Liver (tissue), 3 donors: ENCODE data around the gene DYNC2LI1.

Experiments
- ATF3 ChIP-seq: IDR thresholded peaks from 2 replicates; pipeline ENCODE4 v1.6.1; 2016; ENCODE audit warnings: antibody characterized with exemption
- GABPA ChIP-seq, 2 donors: IDR thresholded peaks in 1 of 2; conservative IDR thresholded peaks in 1 of 2; 2 replicates each; pipeline ENCODE4 v1.6.1; 2016; ENCODE audit warnings: antibody characterized with exemption in 2 of 2, mild to moderate bottlenecking in 1 of 2, moderate library complexity in 1 of 2
- HNF4A ChIP-seq, 2 donors: conservative IDR thresholded peaks; 2 replicates each; pipeline ENCODE4 v1.6.1; 2016; ENCODE audit warnings: antibody characterized with exemption in 2 of 2, mild to moderate bottlenecking in 2 of 2
- JUND ChIP-seq, 2 donors: IDR thresholded peaks; 2 replicates each; pipeline ENCODE4 v1.6.1; 2016; ENCODE audit warnings: antibody characterized with exemption in 2 of 2
- RAD21 ChIP-seq, 2 donors: IDR thresholded peaks; 2 replicates each; pipeline ENCODE4 v1.6.1; 2016; ENCODE audit warnings: antibody characterized with exemption in 2 of 2, mild to moderate bottlenecking in 2 of 2
- YY1 ChIP-seq: IDR thresholded peaks from 2 replicates; pipeline ENCODE4 v1.6.1; 2016; ENCODE audit warnings: antibody characterized with exemption, mild to moderate bottlenecking
- ZBTB33 ChIP-seq: IDR thresholded peaks from 2 replicates; pipeline ENCODE4 v1.6.1; 2016; ENCODE audit warnings: antibody characterized with exemption
- TF ChIP-seq, protein P1 (sequence below): fragments of 150-350 bp; IDR thresholded peaks from 2 replicates; pipeline ENCODE4 v1.5.1; 2017; ENCODE audit warnings: improper control_type of control experiment, low read depth, low read length; ENCODE audit not compliant: missing input control
- TF ChIP-seq, protein P2 (sequence below): IDR thresholded peaks from 2 replicates; pipeline ENCODE4 v1.6.1; 2016; ENCODE audit warnings: antibody characterized with exemption
- donor health status: healthy.
- donor health status: healthy.

GRCh38 chr2:43826305-43827250 is 52.7 kb downstream of the DYNC2LI1 start:
- no peak for TF ChIP-seq HNF4A (conservative IDR thresholded peaks at IDR 0.05)
- TF ChIP-seq, protein P1, sequence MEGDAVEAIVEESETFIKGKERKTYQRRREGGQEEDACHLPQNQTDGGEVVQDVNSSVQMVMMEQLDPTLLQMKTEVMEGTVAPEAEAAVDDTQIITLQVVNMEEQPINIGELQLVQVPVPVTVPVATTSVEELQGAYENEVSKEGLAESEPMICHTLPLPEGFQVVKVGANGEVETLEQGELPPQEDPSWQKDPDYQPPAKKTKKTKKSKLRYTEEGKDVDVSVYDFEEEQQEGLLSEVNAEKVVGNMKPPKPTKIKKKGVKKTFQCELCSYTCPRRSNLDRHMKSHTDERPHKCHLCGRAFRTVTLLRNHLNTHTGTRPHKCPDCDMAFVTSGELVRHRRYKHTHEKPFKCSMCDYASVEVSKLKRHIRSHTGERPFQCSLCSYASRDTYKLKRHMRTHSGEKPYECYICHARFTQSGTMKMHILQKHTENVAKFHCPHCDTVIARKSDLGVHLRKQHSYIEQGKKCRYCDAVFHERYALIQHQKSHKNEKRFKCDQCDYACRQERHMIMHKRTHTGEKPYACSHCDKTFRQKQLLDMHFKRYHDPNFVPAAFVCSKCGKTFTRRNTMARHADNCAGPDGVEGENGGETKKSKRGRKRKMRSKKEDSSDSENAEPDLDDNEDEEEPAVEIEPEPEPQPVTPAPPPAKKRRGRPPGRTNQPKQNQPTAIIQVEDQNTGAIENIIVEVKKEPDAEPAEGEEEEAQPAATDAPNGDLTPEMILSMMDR, result no peak
- TF ChIP-seq, protein P2, sequence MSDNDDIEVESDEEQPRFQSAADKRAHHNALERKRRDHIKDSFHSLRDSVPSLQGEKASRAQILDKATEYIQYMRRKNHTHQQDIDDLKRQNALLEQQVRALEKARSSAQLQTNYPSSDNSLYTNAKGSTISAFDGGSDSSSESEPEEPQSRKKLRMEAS, result no peak
- no peak for TF ChIP-seq ZBTB33
- TF ChIP-seq RAD21 (IDR thresholded peaks at IDR 0.05), result no peak
- no peak for TF ChIP-seq JUND (IDR thresholded peaks at IDR 0.05)
- TF ChIP-seq YY1, result no peak
- no peak for TF ChIP-seq GABPA (IDR thresholded peaks at IDR 0.05 in 1 of 2, conservative IDR thresholded peaks at IDR 0.05 in 1 of 2)
- no peak for TF ChIP-seq ATF3
